Uterus (tissue), 4 donors: Measurements from ENCODE around the gene TAF1. TPM values are rescaled to one million over a fixed set of nuclear protein-coding genes. Genes with fewer than 3 reads are reported as not detected.
"Not testable (repeated sequence)": the region's sequence is repeated elsewhere in the genome, so short reads cannot be mapped to it uniquely, and the experiment has no call there.

ENCODE experiments used
- DNase-seq, 2 donors: peaks; one replicate each; pipeline ENCODE4 v3.0.0-alpha.2; 2019 to 2020
- H3K27ac ChIP-seq, 2 donors: fragments of 200-600 bp; sonication (generic); 1 replicate in 1 of 2; 2 replicates in 1 of 2; pipeline ENCODE4 v1.5.1; 2016 to 2018
- H3K27me3 ChIP-seq, 2 donors: fragments of 200-600 bp; sonication (generic); one replicate each; pipeline ENCODE4 v1.5.1; 2018 to 2019; ENCODE audit warnings: control low read depth in 1 of 2
- H3K36me3 ChIP-seq, 2 donors: fragments of 200-600 bp; sonication (generic); one replicate each; pipeline ENCODE4 v1.5.1; 2019; ENCODE audit warnings: control low read depth in 1 of 2
- H3K4me1 ChIP-seq, 2 donors: fragments of 200-600 bp; sonication (generic); one replicate each; pipeline ENCODE4 v1.5.1; 2018 to 2019; ENCODE audit warnings: control low read depth in 1 of 2
- H3K4me3 ChIP-seq, 2 donors: fragments of 200-600 bp; sonication (generic); 1 replicate in 1 of 2; 2 replicates in 1 of 2; pipeline ENCODE4 v1.5.1; 2018 to 2019; ENCODE audit warnings: mild to moderate bottlenecking in 1 of 2
- H3K9me3 ChIP-seq, 2 donors: fragments of 200-600 bp; sonication (generic); one replicate each; pipeline ENCODE4 v1.5.1; 2019; ENCODE audit warnings: control low read depth in 1 of 2
- CTCF ChIP-seq, 4 experiments: fragments of 200-600 bp in 2 of 4; fragments of 450-650 bp in 2 of 4; sonication (generic) in 2 of 4; IDR thresholded peaks; one replicate each; pipeline ENCODE4 v1.5.1; 2016 to 2019; ENCODE audit warnings: antibody characterized with exemption in 4 of 4, mild to moderate bottlenecking in 2 of 4, moderate library complexity in 1 of 4
- POLR2A ChIP-seq, 2 donors: fragments of 450-650 bp; IDR thresholded peaks; one replicate each; pipeline ENCODE4 v1.6.1; 2016; ENCODE audit warnings: antibody characterized with exemption in 2 of 2, mild to moderate bottlenecking in 1 of 2, moderate library complexity in 1 of 2
- intact Hi-C: fragments of 100-400 bp; cut with DNase I; formaldehyde crosslinking; loops from one replicate; pipeline ENCODE4 v1.15.1; 2023; ENCODE audit warnings: low total_unique reads
- total RNA-seq, 4 donors: library from RNA; depleted of rRNA in 3 of 4; stranded (reverse); fragments of >200 nt in 3 of 4; gene quantifications; one replicate each; pipeline versions ENCODE4 v1.1.0 to v1.2.4, GENCODE V29; 2014 to 2023
- donor health status: DM: yes; HTN: yes; CAD: no.

TAF1 gene
- total RNA-seq, 4 donors from 2014 or later = 66.5 to 171 (median 102) TPM

GRCh38 chrX:71440401-71440800 lies 74.2 kb downstream of the TAF1 start:
- Histone ChIP-seq H3K9me3 (no peaks in the 10 kb centered on the region), H3K27me3 (no peaks in the 10 kb centered on the region), H3K27ac (no peak overlapping the region), H3K4me1 (no peaks in the 10 kb centered on the region), H3K36me3 (no peaks in the 10 kb centered on the region), H3K4me3 (no peak overlapping the region)
- DNase-seq = no peak
- TF ChIP-seq CTCF (IDR thresholded peaks at IDR 0.05) = no peak
- TF ChIP-seq POLR2A (IDR thresholded peaks at IDR 0.05) = no peak
- intact Hi-C loops = no loop called here

- H3K27me3 ChIP-seq, H3K4me3 ChIP-seq, H3K36me3 ChIP-seq, DNase-seq, H3K4me1 ChIP-seq, intact Hi-C loops, H3K27ac ChIP-seq, H3K9me3 ChIP-seq: not testable (repeated sequence)
These were observed 75.7 kb downstream of the TAF1 start for GRCh38 chrX:71441809-71442208.

GRCh38 chrX:71450433-71451106 lies 84.4 kb downstream of the TAF1 start:
- no peaks in the 10 kb centered on the region for H3K9me3 ChIP-seq
- H3K27me3 ChIP-seq = no peaks in the 10 kb centered on the region
- no peak for TF ChIP-seq CTCF (IDR thresholded peaks at IDR 0.05)
- TF ChIP-seq POLR2A (IDR thresholded peaks at IDR 0.05) = no peak
- no peak overlapping the region for H3K4me3 ChIP-seq
- no peaks in the 10 kb centered on the region for H3K4me1 ChIP-seq
- intact Hi-C loops = no loop called here
- no peaks in the 10 kb centered on the region for H3K36me3 ChIP-seq
- no peak overlapping the region for H3K27ac ChIP-seq
- no peak for DNase-seq

GRCh38 chrX:71451518-71451917 lies 85.4 kb downstream of the TAF1 start:
- H3K36me3 ChIP-seq, H3K9me3 ChIP-seq, H3K4me1 ChIP-seq, intact Hi-C loops, DNase-seq, H3K27ac ChIP-seq, H3K4me3 ChIP-seq, H3K27me3 ChIP-seq: not testable (repeated sequence)

GRCh38 chrX:71453056-71453455 lies 86.9 kb downstream of the TAF1 start:
- no peaks in the 10 kb centered on the region for H3K9me3 ChIP-seq
- intact Hi-C loops = no loop called here
- H3K36me3 ChIP-seq = no peaks in the 10 kb centered on the region
- H3K4me1 ChIP-seq = no peaks in the 10 kb centered on the region
- no peaks in the 10 kb centered on the region for H3K27me3 ChIP-seq
- TF ChIP-seq POLR2A (IDR thresholded peaks at IDR 0.05) = no peak
- TF ChIP-seq CTCF (IDR thresholded peaks at IDR 0.05) = no peak
- H3K4me3 ChIP-seq = no peak overlapping the region
- no peak for DNase-seq
- H3K27ac ChIP-seq = no peak overlapping the region

GRCh38 chrX:71454222-71454621 lies 88.1 kb downstream of the TAF1 start:
- H3K27ac ChIP-seq = no peak overlapping the region
- no peaks in the 10 kb centered on the region for H3K27me3 ChIP-seq
- no peaks in the 10 kb centered on the region for H3K9me3 ChIP-seq
- no peak overlapping the region for H3K4me3 ChIP-seq
- H3K36me3 ChIP-seq = no peaks in the 10 kb centered on the region
- H3K4me1 ChIP-seq = no peaks in the 10 kb centered on the region
- intact Hi-C loops = no loop called here
- TF ChIP-seq POLR2A (IDR thresholded peaks at IDR 0.05) (no peak), CTCF (IDR thresholded peaks at IDR 0.05) (no peak)
- no peak for DNase-seq
